Measurements from ENCODE around the gene PLBD1.

PLBD1 gene, protein sequence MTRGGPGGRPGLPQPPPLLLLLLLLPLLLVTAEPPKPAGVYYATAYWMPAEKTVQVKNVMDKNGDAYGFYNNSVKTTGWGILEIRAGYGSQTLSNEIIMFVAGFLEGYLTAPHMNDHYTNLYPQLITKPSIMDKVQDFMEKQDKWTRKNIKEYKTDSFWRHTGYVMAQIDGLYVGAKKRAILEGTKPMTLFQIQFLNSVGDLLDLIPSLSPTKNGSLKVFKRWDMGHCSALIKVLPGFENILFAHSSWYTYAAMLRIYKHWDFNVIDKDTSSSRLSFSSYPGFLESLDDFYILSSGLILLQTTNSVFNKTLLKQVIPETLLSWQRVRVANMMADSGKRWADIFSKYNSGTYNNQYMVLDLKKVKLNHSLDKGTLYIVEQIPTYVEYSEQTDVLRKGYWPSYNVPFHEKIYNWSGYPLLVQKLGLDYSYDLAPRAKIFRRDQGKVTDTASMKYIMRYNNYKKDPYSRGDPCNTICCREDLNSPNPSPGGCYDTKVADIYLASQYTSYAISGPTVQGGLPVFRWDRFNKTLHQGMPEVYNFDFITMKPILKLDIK

GRCh38 chr12:14567351-14568162 lies at the start of gene PLBD1:
Gene PLBD1 (minus strand): TSS chr12:14567883. CDS start chr12:14567696, 187 bp downstream.
- DNase-seq: no peak

DNA sequence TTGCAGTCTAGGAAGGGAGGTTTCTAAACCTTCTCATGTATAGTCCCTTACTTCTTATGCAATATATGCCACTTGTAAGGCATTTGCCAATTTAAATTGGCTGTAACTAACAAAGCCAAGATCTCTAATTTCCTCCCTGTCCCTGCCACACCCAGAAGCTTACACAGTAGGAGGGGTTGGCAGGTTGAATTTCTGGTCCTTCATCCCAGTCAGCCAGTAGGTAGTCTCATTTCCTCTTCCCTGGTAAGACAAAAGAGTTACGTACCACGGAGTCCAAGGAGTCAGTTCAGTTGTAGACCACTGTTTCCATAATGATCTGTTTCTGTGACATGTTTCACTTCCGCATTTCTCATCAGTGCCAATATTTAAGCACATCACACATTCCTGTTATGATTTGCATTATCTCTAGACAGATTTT lies 47.0 kb upstream of the PLBD1 start:
- no peak for DNase-seq

GRCh38 chr12:14613718-14614117 lies 46.0 kb upstream of the PLBD1 start:
- DNase-seq: no peak

GRCh38 chr12:14612898-14613445 lies 45.3 kb upstream of the PLBD1 start:
- no peak for DNase-seq

DNA sequence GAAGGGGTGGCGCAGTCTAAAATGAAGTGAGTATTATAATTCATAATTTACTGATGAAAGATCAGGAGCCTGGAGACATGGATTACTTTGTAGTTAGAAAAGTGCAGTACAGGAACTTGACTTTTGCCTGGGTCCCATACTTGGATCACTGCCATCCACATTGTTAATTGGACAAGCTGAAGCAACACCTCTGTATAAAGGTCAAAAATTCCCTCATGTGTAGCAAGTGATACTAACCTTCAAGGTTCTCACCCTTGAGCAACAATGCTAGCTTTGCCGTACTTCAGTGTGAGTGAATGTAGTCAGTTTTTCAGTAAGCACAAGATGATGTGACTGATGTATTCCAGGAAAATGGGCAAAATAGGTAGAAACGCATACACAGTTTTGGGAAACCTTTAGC lies 44.6 kb upstream of the PLBD1 start:
- no peak for DNase-seq

DNA sequence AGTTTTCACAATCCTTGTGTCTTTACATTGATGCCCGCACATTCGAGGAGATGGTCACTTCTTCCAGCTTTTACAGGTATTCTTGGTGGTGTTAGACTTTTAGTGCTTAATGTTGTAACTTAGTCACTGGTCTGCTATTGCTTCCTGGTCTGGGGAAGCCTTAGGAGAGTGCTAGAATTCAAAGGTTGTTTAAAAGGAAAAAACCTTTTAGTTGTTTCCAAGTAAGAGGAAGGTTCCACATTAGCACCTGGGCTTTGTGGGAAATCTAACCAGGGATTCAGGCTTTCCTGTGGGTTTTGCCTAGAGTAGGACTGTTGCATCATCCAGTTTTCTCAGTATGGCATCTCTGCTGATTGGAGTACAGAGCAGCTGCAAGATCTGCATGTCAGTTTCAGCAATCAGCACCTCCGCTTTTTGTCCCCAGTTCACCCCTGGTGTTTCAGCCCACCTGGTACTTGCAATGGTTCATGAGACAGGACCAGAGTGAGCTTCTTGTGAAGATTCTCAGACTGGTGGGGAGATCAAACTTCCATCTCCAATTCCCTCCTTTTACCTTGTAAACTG lies 44.0 kb upstream of the PLBD1 start:
- DNase-seq: no peak

DNA sequence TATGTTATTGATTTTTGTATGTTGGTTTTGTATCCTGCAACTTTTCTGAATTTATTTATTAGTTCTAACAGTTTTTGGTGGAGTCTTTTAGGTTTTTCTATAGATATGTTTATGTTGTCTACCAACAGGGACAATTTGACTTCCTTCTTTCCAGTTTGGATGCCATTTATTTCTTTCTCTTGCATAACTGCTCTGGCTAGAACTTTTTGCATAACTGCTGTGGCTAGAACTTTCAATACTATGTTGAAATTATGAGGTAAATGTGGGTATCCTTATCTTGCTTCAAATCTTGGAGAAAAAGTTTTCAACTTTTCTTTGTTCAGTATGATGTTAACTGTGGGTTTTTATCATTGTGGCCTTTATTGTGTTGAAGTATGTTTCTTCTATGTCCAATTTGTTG lies 39.9 kb upstream of the PLBD1 start:
- no peak for DNase-seq

DNA sequence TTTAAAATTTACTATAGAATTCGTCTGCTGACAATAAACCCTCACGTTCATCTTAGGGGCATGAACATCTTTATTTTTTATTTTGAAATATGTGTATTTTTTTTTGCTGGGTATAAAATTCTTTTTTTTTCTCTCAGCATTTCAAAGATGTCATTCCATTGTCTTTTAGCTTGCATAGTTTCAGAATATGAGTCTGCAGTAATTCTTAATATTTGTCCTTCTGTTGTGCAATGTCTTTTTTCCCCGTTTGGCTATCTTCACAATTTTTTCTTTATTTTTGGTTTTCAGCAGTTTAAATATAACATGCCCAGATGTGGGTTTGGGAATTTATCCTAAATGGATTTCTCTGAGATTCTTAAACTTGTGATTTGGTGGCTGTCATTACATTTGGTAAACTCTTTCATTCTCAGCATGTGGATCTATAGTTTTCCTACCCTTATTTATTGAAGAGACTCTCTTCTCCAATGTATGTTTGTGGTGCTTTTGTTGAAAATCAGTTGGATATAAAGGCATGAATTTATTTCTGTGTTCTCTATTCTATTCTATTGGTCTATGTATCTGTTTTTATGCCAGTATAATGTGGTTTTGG lies 37.8 kb upstream of the PLBD1 start:
- no peak for DNase-seq

- peak in 1 of 2 experiments; percentile 73 for DNase-seq
Measured at GRCh38 chr12:14601692-14602478, 34.2 kb upstream of the PLBD1 start.

- no peak for DNase-seq
Measured at GRCh38 chr12:14597480-14597879, 29.8 kb upstream of the PLBD1 start.

DNA sequence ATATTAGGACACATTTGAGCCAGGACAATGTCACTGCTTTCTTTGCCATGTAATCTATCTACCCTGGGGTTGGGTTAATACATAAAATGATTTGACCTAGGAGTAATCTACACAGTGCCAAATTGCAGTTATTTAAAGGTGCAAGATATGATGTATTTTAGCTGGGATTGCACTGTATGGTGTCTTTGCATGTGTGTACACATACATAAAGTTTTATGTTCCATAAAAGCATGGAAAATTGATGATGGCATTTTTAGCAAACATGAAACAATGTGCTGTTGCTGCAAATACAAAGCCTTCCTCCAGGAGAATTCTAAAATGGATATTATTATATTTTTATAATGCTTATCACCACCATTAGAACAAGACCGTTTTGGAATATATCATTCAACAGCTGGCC lies 24.0 kb upstream of the PLBD1 start:
- DNase-seq: peak; percentile 70 to 92

DNA sequence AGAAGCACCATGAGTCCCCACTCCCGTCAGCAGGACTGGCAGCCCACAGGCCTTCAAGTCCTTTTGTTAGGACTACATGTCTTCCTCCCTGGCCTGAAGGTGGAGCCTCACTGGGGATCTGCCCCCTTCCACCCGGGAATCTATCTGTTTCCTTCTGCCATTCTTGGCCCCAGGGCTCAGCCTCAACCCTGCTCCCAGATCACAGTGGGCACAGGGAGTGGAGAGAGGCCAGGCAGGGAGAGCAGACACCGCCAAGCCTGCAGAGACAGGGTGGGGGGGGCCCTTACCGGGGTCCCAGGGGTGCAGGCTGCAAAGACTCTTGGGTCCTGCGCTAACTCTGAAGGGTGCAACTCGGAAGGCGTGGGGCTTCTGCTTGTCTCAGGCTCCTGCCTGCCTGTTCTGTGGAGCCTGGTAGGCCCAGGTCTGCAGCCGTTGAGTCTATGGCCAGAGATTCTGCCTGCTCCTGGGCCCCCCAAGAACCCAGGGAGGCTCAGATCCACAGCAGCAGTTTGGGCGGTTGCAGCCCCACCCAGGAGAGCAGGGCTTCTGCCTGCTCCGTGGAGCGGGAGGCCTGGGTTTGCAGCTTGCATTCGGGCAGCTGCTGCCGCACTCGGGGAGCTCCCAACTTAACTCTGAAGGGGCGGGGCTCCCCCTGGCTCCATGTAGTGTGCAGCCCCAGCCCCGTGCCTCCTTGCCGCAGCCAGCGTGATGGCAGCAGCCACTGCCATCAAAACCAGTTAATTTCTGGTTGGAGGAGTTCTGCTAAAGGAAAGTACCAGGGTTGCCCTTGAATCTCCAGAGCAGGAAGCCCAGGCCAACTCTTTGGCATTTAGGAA lies 21.7 kb upstream of the PLBD1 start:
- DNase-seq: no peak

GRCh38 chr12:14588571-14588970 lies 20.9 kb upstream of the PLBD1 start:
- DNase-seq: no peak

DNA sequence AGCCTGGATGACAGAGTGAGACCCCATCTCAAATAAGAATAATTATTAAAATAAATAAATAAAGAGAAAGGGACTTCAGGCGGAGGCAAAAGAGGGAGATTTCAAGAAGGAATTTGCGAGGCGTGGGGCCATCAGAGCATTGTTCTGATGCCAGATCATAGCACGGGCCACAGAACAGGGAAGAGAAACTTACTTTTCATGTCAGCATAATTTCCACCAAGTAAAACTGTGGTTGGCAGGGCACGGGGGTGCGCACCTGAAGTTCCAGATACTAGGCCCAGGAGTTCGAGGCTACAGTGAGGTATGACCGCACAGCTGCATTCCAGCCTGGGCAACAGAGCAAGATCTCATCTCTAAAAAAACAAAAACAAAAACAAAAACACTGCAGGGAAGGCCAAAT lies 11.0 kb upstream of the PLBD1 start:
- DNase-seq: no peak

DNA sequence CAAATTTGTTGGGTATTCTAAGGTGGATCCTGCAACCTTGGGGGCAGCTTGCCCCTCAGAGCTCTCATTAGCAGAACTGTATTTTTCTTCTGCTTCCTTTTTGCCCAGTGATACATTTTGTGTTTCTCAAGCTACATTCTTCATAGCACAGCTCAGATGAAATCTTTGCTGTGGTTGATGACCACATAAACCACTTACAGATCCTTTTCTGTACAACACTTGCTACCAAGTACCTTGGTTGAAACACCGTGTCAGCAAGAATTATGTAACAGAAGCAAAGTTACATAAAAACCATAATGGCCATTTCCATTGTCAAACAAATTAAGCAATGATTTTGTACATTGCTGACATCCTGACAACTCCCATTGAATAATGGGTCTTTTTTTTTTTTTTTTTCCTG lies 9.7 kb upstream of the PLBD1 start:
- DNase-seq: no peak

DNA sequence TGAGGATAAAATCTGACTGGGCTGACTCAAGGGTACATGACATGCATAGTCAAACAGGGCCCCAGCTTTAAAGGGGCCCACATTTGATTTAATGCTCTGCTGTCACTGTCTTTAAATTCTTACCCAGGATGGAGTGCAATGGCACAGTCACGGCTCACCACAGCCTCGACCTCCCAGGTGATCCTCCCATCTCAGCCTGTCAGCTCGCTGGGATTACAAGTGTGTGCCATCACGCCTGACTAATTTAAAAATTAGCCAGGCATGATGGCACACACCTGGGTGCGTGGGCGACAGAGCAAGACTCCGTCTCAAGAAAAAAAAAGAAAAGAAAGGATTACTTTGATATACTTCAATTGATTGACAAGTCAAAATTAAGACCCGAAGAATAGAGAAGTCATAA lies 9.2 kb upstream of the PLBD1 start:
- DNase-seq: no peak

DNA sequence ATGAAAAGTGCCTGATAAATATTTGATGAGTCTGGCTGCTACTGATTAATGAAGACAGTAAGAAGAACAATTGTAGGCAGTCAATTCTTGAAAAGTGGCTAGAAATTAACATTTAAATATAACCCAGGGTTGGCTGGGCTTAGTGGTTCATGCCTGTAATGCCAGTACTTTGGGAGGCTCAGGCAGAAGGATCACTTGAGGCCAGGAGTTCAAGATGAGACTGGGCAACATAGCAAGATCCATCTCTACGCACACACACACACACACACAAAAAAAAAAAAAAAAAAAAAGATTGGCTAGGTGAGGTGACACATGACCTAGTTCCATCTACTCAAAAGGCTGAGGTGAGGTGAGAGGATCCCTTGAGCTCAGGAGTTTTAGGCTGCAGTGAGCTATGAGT lies 7.9 kb upstream of the PLBD1 start:
- DNase-seq: no peak

GRCh38 chr12:14573118-14573517 lies 5.4 kb upstream of the PLBD1 start:
- no peak for DNase-seq

GRCh38 chr12:14572401-14572800 lies 4.7 kb upstream of the PLBD1 start:
- DNase-seq: no peak

DNA sequence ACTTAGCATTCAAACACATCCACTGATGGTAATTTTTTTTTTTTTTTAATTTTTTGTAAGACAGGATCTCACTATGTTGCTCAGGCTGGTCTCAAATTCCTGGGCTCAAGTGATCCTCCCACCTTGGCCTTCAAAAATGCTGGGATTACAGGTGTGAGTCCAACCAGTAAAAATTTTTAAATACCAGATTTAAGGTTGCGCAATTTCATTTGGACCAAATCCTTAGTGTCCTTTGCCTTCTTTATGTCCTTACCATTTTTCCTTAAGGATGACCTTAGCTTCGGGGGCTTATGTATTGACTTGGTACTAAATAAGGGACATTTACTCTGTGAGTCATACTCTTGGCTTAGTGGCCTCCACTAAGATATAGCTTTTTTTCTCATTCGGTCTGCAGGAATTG lies 4.1 kb upstream of the PLBD1 start:
- DNase-seq: no peak

GRCh38 chr12:14570231-14570630 lies 2.5 kb upstream of the PLBD1 start:
- DNase-seq: no peak
